Hematopoietic multipotent progenitor cell treated with erythropoietin and hydrocortisone succinate and interleukin-3 and kit ligand, for 6 days (in vitro differentiated cells): Measurements from ENCODE around the gene ASAP3.
"Not testable (repeated sequence)": the region's sequence is repeated elsewhere in the genome, so short reads cannot be mapped to it uniquely, and the experiment has no call there.

ENCODE experiments used
- DNase-seq: peaks from one replicate; pipeline ENCODE4 v3.0.0-alpha.2; 2015

ASAP3 gene

DNA sequence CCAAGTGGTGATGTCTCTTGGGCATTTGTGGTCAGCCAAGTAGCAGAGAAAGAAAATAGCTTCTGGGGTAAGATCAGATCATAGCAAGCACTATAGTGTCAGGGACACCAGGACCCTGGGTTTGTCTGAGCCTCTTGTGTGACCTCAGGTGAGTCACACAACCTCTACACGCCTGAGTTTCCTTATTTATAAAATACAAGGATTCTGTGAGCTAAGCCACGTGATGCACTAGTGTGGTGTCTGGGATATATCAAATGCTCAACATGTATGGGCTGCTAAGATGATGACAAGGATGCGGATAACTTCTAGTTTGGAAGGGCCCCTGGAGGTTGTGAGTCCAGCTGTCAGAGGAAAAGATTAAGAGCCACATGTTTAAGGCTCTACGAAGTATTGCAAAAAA is 89.8 kb downstream of the ASAP3 start:
- DNase-seq = no peak

DNA sequence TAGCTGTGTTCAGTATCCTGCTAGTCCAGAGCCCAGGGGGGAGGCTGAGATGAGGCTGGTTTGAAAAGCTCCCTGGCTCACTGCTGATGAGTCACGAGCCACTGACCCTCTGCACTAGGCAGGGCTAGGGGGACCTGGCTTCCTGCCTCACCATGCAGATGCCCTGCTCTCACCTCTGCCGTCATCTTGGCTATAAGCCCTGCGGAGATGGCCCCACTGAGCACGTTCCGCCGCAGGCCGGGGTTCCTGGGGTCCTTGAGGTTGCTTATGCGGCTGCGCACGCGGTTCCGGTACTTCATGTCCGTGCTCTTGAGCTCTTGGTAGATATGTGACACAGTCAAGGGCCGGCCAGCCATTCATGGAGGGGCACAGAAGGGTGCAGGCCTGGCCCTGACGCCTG is 90.3 kb downstream of the ASAP3 start:
- no peak for DNase-seq

DNA sequence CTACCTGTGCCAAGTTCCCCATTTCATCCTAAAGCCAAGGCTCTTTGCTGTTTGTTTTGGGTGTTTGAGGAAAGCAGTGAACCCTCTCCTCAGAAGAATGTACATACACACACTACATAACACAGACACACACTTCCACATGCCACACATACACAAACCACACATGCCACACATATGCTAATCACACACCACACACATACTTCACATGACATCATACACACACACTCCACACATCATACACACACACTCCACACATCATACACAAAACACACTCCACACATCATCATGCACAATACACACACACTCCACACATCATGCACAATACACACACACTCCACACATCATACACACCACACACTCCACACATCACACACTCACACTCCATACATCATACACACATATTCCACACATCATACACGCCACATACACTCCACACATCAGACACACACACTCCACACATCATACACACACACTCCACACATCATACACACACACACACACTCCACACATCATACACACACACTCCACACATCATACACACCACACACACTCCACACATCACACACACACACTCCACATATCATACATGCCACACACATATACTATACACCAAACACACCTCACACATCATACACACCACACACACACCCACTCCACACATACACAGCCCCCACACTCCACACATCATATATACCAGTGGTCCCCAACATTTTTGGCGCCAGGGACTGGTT is 91.7 kb downstream of the ASAP3 start:
- DNase-seq = no peak

DNA sequence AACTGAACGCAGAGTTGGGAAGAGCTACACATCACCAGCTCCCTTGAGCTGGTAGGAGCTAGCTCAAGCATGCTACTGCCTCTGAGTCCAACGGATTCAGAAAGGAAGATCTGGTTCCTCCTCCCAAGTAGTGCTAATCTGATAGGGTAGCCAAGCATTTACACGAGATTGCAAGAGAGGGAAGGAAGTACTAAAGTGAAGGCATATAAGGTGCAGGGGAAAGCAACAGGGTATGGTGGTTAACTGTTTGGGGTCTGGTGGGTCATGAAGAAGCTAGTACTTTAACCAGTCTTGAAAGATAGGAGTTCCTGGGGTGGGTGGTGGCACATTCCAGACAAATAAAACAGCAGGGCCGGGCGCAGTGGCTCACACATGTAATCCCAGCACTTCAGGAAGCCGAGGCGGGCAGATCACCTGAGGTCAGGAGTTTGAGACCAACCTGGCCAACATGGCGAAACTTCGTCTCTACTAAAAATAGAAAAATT is 94.1 kb downstream of the ASAP3 start:
- DNase-seq = no peak

DNA sequence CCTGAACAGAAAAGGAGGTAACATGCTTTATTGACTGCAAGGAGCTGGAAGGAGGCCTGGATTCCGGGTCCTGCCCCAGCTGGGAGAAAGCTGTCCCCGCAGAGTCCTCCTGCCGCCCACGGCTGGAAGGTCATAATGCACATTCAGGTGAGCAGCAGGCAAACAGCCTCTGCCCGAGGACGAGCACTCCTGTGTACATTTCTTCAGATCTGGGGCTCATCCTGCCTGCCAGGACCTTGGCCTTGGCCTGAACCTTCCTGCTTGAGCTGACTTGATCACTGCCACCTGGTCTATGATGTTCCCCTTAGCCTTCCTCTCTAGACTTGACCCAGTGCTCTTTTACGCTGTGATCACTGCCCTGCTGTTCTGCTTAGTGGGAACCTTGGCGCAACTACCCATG is 96.5 kb downstream of the ASAP3 start:
- DNase-seq = no peak

DNA sequence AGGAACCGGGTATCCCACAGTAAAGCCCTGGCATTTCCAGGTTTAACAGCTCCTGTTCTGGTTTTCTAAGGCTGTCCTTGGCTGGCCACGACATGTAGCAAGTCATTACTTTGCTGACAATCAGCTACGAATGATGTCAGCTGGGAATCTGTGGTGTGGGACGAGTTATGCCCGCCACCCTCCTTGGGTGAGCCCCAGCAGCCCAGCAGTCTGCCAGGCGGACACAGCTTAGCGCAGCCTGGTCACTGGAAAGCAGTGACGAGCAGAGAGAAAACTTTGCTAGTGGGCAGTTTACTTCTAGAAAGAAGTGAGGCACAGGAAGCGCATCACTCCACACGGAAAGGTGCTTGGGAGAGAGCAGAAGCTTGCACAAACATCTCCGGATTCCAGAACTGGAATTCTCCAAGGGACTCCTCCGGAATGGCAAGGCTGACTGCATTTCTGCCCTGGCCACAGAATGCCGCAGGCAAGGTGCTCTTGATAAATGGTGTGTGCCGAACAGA is 98.8 kb downstream of the ASAP3 start:
- no peak for DNase-seq

DNA sequence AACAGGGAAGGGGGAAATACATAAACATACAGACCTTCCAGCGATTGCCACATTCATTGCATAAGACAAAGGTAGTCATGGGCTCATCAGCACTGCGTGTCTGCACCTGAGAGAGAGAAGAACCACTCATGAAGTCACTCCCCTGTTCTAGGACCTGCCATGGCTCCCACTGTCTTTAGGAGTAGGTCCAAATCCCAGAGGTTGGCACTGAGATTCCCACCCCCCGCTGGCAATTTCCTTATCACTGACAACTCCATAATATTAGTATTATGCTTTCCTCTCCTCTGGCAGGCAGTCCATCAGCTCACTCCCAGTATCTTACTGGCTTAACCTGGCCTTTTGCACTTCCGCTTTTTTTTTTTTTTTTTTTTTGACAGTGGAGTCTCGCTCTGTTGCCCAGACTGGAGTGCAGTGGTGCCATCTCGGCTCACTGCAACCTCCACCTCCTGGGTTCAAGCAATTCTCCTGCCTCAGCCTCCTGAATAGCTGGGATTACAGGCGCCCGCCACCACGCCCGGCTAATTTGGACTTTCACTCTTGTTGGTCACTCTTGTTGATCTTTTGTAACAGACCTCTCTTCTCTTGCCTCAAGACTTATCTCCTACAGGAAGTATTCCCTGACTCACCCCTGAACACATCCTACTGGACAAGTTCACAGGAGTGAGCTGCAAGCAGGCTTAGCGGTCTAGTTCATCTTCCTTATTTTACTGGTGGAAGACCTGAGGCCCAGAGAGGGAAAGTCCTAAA is 99.5 kb downstream of the ASAP3 start:
- DNase-seq = no peak

DNA sequence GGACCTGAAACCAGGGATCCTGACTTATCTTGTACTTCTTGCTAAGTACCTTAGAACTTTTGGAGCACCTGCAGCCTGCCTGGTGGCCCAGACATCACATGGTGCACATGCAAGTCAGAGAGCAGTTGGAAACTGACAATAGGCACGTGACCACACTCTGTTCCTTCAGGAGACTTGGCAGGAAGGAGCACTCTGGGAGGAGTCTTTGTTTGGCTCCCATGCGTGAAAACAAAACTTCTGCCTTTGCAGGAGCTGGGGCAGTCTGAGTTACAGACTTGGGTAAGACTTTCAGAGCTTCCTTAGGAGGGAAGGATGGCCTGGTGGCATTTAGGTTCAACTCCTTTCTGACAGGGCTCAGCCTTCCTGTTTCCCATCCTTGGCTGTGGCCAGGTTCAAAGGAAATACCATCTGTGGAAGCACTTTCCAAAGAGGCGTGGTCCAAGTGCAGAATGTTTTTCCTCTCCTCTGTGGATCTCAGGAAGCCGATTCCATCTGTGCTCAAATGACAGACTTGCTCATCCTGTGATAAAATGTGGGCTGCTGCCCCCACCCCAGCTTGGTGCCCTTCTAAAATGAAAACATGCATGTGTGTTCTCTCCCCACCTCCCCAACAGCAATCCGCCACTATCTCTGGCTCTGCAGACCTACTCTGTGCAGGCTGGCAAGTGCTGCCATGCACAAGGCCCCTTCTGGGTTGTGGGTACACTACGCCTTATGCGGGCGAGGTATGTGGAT is 100.2 kb downstream of the ASAP3 start:
- DNase-seq = no peak

DNA sequence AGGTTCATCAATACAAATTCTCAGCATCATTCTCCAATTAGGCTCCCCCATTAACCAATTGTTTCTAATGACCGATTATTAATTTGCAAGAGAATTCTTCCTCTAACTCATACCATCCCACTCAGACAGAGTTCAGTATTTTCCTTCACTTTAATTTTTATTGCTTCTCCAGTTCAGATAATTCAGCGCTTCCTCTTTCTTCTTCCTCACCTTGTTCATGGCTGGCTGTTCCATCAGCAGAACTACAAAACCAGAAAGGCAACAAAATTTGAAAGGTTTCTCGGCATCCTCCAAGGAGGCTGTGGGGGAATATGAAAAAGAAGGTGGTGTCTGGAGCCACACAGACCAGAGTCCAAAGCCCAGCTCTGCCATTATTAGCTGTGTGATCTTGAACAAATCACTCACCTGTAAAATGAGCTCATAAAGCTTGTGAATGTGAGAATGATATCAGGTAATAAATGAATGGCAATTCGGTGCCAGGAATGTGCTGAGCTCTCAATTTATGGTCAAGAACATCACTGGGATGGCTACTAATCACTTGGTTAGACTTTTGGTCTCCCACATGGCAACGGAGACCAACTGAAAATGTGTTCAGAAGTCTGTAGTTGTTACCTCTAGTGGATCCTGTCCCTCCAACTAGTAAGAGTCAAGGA is 102.6 kb downstream of the ASAP3 start:
- no peak for DNase-seq

DNA sequence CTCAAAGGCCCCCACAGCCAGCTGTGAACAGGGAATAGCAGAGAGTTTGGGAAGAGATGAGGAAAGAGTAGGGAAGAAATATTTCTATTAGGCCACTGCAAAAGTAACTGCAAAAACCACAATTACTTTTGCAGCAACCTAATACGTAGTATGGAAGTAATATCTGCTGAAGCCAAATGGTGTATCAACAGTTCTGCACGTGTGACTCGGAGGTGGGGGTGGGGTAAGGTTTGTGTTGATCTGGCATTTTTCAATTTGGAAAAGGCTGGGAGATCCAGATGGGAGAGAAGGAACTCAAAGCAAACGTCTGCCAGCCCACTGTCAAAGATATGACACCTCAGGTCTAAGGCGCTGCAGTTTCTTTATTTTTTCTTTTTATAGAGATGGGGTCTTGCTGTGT is 103.3 kb downstream of the ASAP3 start:
- peak; percentile 27 for DNase-seq

DNA sequence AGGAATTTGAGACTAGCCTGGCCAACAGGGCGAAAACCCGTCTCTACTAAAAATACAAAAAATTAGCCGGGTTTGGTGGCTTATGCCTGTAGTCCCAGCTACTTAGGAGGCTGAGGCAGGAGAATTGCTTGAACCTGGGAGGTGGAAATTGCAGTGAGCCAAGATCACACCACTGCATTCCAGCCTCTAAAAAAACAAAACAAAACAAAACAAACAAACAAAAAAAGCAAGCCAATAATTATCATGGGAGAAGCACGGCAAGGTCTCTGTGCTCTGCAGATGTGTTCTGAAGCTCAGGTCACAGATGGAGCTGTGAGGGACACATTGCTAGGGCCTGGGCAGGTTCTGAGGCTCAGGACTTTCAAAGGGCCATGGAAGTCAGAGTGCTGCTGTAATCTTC is 103.7 kb downstream of the ASAP3 start:
- DNase-seq = not testable (repeated sequence)
